D721Med (cell line): ENCODE measurements around the gene PRMT5.

Experiments
- DNase-seq: peaks from one replicate; pipeline ENCODE4 v3.0.0; 2011; ENCODE audit warnings: low spot score; ENCODE audit not compliant: insufficient read length
- FAIRE-seq: peaks from 2 replicates; lab custom pipeline; 2011; peaks lifted over from hg19 to GRCh38; lab: Jason Lieb, UNC
- CTCF ChIP-seq: IDR thresholded peaks from 2 replicates; pipeline ENCODE4 v1.5.1; 2012; ENCODE audit warnings: mild to moderate bottlenecking, control low read depth; ENCODE audit not compliant: insufficient read depth; ENCODE audit errors: missing control alignments

PRMT5 gene

GRCh38 chr14:22906073-22906472 lies 23.1 kb downstream of the PRMT5 start:
- DNase-seq (no peak), FAIRE-seq (no peak)
- TF ChIP-seq CTCF = no peak

DNA sequence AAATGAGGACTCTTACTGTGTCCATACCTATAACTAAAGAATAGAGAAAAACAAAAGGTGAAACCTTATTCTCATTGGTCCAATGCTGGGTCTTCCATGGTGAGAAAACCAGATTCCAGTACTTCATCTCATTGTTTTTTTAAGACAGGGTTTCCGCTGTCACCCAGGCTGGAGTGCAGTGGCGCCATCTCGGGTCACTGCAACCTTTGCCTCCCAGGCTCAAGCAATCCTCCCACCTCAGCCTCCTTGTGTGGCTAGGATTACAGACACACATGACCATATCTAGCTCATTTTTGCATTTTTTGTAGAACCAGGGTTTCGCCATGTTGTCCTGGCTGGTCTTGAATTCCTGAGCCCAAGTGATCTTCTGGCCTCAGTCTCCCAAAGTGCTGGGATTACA lies 23.5 kb downstream of the PRMT5 start:
- TF ChIP-seq CTCF = no peak

DNA sequence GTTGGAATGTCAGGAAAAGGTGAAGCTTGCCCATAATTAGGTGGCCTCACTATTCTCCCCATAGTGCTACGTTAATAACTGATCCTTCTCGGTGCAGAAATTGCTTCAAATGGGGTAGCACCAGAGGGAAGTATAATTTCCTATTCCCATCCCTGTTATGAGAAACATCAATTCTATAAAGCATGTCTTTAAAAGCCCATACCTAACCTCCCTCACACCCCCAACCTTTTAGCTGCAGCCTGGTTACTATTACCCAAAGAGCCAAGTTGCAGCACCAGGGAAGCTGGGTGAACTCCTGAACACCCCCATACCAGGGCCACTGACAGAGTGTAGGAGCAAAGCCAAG lies 25.5 kb downstream of the PRMT5 start:
- DNase-seq (no peak), FAIRE-seq (no peak)
- no peak for TF ChIP-seq CTCF

More for the DNA sequence above, 23.5 kb downstream of the PRMT5 start:
- FAIRE-seq = no peak
- no peak for DNase-seq

GRCh38 chr14:22901799-22902198 lies 27.4 kb downstream of the PRMT5 start:
- FAIRE-seq (no peak), DNase-seq (no peak)
- no peak for TF ChIP-seq CTCF

DNA sequence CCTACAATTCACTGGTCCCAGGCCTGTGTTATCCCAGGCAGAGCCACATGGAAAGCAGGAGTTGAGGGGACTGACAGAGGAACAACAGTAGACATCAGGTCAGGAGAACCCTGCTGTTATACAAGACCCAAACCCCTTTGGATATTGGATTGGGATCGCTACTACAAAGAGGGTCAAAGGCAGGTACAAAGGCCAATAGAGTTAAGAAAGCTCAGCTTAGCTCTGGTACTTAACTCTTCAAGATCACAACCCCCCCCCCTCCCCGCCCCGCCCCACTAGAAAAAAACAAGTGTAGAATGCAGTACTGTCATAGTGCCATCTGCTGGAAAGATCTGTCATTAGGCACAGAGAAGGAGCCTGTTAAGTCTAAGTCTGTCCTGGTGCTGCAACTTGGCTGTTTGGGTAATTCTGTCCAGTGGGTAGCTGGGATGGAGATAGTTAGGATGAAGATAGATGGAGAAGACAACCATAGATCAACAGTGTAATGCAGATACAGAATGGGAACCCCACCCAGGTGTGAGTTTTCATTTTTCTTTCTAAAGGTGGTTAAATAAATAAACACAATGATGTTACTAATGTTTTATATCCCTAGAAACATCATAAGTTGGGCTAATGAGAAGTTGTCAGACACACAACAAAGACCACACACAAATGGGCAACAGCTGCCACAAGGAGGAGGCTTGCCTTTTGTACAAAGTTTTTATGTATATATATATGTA lies 28.9 kb downstream of the PRMT5 start:
- FAIRE-seq (no peak), DNase-seq (peak; percentile 65)
- peak; percentile 63 for TF ChIP-seq CTCF

GRCh38 chr14:22898302-22899090 lies 30.7 kb downstream of the PRMT5 start:
- DNase-seq = no peak
- TF ChIP-seq CTCF = no peak
- no peak for FAIRE-seq

GRCh38 chr14:22897357-22897756 lies 31.8 kb downstream of the PRMT5 start:
- no peak for TF ChIP-seq CTCF
- no peak for DNase-seq
- no peak for FAIRE-seq
